ENCODE results near the gene HHLA2.

DNA sequence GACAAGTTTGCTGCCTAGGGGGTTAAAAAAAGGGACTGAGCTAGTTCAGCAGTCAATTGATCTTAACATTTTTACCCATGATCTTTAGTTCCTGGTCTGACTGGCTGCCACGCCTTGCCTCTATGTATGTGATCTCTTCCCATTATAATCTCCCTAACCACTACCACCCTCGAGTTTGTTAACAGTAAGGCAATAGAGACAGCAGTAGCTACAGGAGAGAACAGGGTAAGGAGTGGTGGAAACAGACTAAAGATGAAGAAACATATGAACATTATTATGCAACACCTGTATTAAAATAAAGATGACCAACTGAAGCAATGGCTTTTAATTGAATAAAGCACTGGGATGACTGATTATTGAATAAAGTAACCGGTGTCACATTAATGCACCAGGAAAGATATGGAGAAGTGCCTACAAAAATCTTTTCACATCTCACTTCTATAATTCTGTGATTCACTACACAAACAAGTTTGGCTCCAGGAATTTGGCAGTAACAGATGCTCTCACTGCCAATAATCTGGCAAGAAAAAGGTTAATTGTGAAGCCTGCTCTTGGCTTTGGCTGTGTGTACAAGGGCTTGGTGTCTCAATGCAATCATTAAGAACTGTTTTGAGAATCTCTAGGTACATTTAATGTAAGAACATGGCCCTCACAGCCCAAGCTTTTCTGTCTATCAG lies 95.7 kb downstream of the HHLA2 start:
- no peak for TF ChIP-seq CHD2 (IDR thresholded peaks at IDR 0.05; ENCODE audit: low read length)
- TF ChIP-seq, protein P1, sequence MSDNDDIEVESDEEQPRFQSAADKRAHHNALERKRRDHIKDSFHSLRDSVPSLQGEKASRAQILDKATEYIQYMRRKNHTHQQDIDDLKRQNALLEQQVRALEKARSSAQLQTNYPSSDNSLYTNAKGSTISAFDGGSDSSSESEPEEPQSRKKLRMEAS (IDR thresholded peaks at IDR 0.05), result no peak
